GM12892 (cell line): ENCODE measurements around the gene ITGB8.
"Not testable (repeated sequence)": the region's sequence is repeated elsewhere in the genome, so short reads cannot be mapped to it uniquely, and the experiment has no call there.

Experiments
- DNase-seq: peaks from one replicate; pipeline ENCODE4 v3.0.0; 2011; ENCODE audit not compliant: insufficient read length
- FAIRE-seq: peaks from 2 replicates; lab custom pipeline; 2011; peaks lifted over from hg19 to GRCh38; lab: Jason Lieb, UNC
- POLR2A ChIP-seq: IDR thresholded peaks from 2 replicates; pipeline ENCODE4 v1.6.1; 2011; ENCODE audit warnings: low read depth, low read length, control low read depth
- POLR2AphosphoS5 ChIP-seq: IDR thresholded peaks from 2 replicates; pipeline ENCODE4 v1.6.1; 2011; ENCODE audit warnings: low read depth, low read length, control low read depth
- TAF1 ChIP-seq: IDR thresholded peaks from 2 replicates; pipeline ENCODE4 v1.6.1; 2011; ENCODE audit warnings: low read depth, mild to moderate bottlenecking, control low read depth, low read length, borderline replicate concordance

The ITGB8 gene

GRCh38 chr7:20359341-20359963, 28.8 kb downstream of the ITGB8 start:
- TF ChIP-seq POLR2AphosphoS5 (no peak), TAF1 (no peak), POLR2A (no peak)
- DNase-seq, result no peak
- no peak for FAIRE-seq

- FAIRE-seq (peak; percentile 38), DNase-seq (no peak)
- TF ChIP-seq POLR2AphosphoS5 (no peak), TAF1 (no peak), POLR2A (no peak)
Measured at GRCh38 chr7:20362574-20363253, 32.0 kb downstream of the ITGB8 start.

- FAIRE-seq (peak; percentile 51), DNase-seq (no peak)
- no peak for TF ChIP-seq POLR2A
- no peak for TF ChIP-seq TAF1
- no peak for TF ChIP-seq POLR2AphosphoS5
Measured at GRCh38 chr7:20364571-20365196, 34.0 kb downstream of the ITGB8 start.

GRCh38 chr7:20365486-20365885, 34.8 kb downstream of the ITGB8 start:
- DNase-seq, result no peak
- TF ChIP-seq POLR2A (no peak), TAF1 (no peak), POLR2AphosphoS5 (no peak)
- no peak for FAIRE-seq

DNA sequence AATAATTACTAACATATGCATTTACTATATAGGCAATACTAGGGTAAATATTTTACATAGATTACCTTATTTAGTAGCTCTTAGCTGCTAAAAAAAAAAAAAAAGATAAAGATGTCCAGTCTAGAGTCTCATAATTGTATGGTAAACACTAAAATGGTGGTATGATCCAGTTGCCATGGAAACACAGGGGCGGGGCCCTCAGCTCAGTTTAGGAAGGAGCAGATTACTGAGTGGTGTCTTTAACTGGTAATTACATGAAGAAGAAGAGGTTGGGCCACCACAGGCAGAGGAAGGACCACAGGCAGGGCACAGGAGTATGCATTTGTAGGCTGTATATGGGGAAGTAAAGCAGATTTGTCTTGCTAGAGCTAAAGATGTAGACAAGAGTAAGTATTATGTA, 43.7 kb downstream of the ITGB8 start:
- FAIRE-seq, result no peak
- DNase-seq, result no peak
- TF ChIP-seq POLR2AphosphoS5 (no peak), POLR2A (no peak), TAF1 (no peak)

- FAIRE-seq (no peak), DNase-seq (no peak)
- TF ChIP-seq POLR2AphosphoS5 (no peak), TAF1 (no peak), POLR2A (no peak)
Measured at GRCh38 chr7:20376796-20377195, 46.1 kb downstream of the ITGB8 start.

DNA sequence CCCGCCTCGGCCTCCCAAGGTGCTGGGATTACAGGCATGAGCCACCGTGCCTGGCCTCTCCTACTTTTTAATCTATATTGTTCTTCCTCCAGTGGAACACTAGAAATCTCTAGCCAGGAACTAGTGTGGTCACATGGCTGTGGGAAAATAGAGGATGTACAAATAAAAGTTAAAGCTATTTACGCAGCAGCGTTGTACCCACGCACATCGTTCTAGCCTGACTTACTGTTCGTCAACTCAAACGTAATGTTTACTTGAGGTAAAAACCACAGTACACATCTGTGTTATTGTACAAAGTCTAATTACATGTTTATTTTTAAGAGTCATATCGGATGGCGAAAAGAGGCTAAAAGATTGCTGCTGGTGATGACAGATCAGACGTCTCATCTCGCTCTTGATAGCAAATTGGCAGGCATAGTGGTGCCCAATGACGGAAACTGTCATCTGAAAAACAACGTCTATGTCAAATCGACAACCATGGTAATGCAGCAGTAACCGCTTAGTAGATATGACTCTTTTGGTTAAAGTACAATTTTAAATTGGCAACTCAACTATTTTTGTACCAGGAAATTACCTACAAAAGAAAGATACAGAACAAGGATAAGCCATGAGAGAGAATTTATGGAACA, 50.8 kb downstream of the ITGB8 start:
- no peak for DNase-seq
- FAIRE-seq, result no peak
- no peak for TF ChIP-seq POLR2AphosphoS5
- no peak for TF ChIP-seq TAF1

DNA sequence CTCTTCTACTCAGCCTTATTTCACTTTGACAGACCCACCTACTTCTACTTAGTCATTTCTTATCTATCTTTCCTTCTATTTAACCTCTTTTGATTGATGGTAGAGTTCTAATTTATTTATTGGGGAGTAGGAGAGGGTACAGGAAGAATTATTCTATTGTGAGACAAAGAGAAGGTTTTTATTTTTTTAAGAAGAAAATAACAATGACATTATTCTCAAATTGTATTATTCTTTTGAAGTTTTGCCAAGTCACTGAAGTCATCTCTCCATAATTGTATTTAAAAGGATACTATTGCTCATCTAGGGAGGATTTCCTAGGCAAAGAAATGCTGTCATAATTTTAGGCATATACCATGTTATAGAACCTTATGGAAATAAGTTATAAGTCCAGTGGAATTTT, 52.7 kb downstream of the ITGB8 start:
- FAIRE-seq (no peak), DNase-seq (no peak)
- TF ChIP-seq TAF1 (no peak), POLR2A (no peak), POLR2AphosphoS5 (no peak)

DNA sequence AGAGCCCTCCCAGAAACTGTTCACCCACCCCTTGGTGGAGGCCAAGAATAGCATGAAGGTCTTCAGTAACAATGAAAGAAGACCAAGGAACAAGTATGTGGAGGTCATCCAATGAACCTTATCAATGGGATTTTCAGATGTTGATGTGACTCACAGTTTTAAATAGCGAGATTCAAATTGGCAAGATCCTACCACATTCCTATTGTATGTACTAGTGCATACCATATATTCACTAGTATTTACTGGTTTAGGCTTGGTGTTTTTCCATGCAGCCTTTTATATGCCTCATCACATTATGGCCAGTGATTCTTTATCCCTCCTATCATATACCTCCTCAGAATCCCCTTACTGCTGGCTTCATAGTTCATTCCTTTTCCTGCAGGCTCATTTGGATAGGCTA, 54.4 kb downstream of the ITGB8 start:
- FAIRE-seq (no peak), DNase-seq (no peak)
- TF ChIP-seq POLR2AphosphoS5 (no peak), POLR2A (no peak), TAF1 (no peak)

DNA sequence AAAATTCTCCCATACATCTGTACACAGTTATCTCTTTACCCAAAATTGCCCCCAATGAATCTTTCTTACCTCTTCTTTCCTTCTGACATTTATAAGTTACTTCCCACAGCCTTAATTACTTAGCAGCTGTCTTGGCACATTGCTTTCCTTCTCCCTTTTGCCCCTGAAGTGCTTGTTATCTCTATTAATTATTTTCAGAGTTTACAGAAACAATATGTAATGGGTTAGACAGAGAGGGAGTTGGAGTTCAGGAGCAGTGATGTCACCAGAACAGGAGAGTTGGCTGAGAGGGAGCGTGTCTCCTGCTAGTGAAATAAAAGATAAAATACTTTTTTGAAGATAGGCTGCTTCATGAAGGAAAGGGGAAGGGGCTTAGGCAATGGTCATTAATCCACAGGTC, 57.4 kb downstream of the ITGB8 start:
- TF ChIP-seq POLR2AphosphoS5 (no peak), POLR2A (no peak), TAF1 (no peak)
- no peak for FAIRE-seq
- no peak for DNase-seq

GRCh38 chr7:20389192-20389591, 58.5 kb downstream of the ITGB8 start:
- not testable (repeated sequence) for DNase-seq, FAIRE-seq

DNA sequence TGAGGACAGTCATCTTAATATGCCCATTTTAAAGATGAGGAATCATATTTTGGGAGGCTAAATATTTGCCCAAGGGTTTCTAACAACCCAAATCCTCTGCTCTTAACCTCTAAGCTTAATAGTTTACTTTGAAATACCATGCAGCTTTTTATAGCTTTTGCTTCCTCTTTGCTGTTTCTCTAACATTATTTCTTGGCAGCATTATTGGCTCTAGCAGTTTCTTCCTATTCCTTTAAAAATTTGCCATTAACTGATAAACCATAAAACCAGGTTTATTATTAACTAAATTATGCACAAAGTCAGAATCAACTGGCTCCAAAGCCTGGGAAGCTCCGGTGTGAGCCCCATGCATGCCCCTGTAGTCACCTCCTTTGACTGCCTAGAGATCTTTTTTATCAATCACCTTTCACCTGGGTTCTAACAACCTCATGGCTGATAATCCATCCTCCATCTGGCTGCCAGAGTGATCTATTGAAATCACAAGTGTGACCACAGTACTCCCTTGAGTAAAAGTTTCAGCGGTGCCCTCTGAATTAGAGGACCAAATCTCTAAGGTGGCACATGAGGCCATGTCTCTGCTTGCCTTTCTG, 62.4 kb downstream of the ITGB8 start:
- DNase-seq (no peak), FAIRE-seq (no peak)
- no peak for TF ChIP-seq POLR2A
- no peak for TF ChIP-seq TAF1
- no peak for TF ChIP-seq POLR2AphosphoS5
